HL-60 (cell line): ENCODE results near the gene PTGES.

Experiments
- DNase-seq, 2 experiments: peaks; one replicate each; pipeline ENCODE4 v3.0.0-alpha.2; 2010 to 2020; ENCODE audit warnings: low read depth in 1 of 2, low spot score in 1 of 2
- H3K27ac ChIP-seq: fragments of 250-450 bp; sonication (Bioruptor Pico); replicated peaks from 2 replicates; pipeline ENCODE4 v1.5.1; 2020; ENCODE audit warnings: mild to moderate bottlenecking, moderate library complexity
- H3K27me3 ChIP-seq: fragments of 250-450 bp; sonication (Bioruptor Pico); 2 replicates; pipeline ENCODE4 v1.5.1; 2021; ENCODE audit warnings: mild to moderate bottlenecking, moderate library complexity; ENCODE audit not compliant: insufficient read depth, poor library complexity, severe bottlenecking
- H3K4me3 ChIP-seq: replicated peaks from 2 replicates; pipeline ENCODE4 v1.5.1; 2011; ENCODE audit warnings: mild to moderate bottlenecking, control low read depth, low read length; ENCODE audit not compliant: insufficient read depth
- CTCF ChIP-seq: IDR thresholded peaks from one replicate; pipeline ENCODE4 v1.5.1; 2011; ENCODE audit warnings: low read length, control low read depth, inconsistent platforms; ENCODE audit not compliant: insufficient read depth
- GABPA ChIP-seq: IDR thresholded peaks from 2 replicates; pipeline ENCODE4 v1.6.1; 2012; ENCODE audit warnings: low read depth
- POLR2AphosphoS5 ChIP-seq: IDR thresholded peaks from 2 replicates; pipeline ENCODE4 v1.6.1; 2012; ENCODE audit warnings: low read depth
- REST ChIP-seq: IDR thresholded peaks from 2 replicates; pipeline ENCODE4 v1.6.1; 2012; ENCODE audit warnings: low read depth; ENCODE audit not compliant: insufficient replicate concordance
- SPI1 ChIP-seq: IDR thresholded peaks from 2 replicates; pipeline ENCODE4 v1.6.1; 2012; ENCODE audit warnings: low read depth, mild to moderate bottlenecking, borderline replicate concordance

Gene PTGES

GRCh38 chr9:129779560-129780190, 26.8 kb upstream of the PTGES start:
- Histone ChIP-seq H3K27ac (no peak overlapping the region), H3K27me3 (no peaks in the 10 kb centered on the region), H3K4me3 (no peak overlapping the region)
- DNase-seq, result no peak
- TF ChIP-seq POLR2AphosphoS5, result no peak
- TF ChIP-seq GABPA, result no peak
- TF ChIP-seq SPI1, result no peak
- TF ChIP-seq CTCF, result no peak
- TF ChIP-seq REST, result no peak

- Histone ChIP-seq H3K27ac (no peak overlapping the region), H3K27me3 (no peaks in the 10 kb centered on the region), H3K4me3 (no peak overlapping the region)
- DNase-seq, result no peak
- TF ChIP-seq POLR2AphosphoS5 (no peak), GABPA (no peak), CTCF (no peak), SPI1 (no peak), REST (no peak)
Measured at GRCh38 chr9:129778469-129778868, 25.6 kb upstream of the PTGES start.

- H3K27ac ChIP-seq, result no peak overlapping the region
- no peak for DNase-seq
Measured at GRCh38 chr9:129777769-129778130, 24.9 kb upstream of the PTGES start.

More at GRCh38 chr9:129777769-129778130, 24.9 kb upstream of the PTGES start:
- TF ChIP-seq GABPA (no peak), CTCF (no peak)
- Histone ChIP-seq H3K4me3 (no peak overlapping the region), H3K27me3 (no peaks in the 10 kb centered on the region)
